ENCODE measurements around the gene BSDC1. TPM values are rescaled to one million over a fixed set of nuclear protein-coding genes. Genes with fewer than 3 reads are reported as not detected.

The BSDC1 gene
- total and polyA plus RNA-seq, 2 experiments from 2014 or later: 22.7 to 50.7 TPM

DNA sequence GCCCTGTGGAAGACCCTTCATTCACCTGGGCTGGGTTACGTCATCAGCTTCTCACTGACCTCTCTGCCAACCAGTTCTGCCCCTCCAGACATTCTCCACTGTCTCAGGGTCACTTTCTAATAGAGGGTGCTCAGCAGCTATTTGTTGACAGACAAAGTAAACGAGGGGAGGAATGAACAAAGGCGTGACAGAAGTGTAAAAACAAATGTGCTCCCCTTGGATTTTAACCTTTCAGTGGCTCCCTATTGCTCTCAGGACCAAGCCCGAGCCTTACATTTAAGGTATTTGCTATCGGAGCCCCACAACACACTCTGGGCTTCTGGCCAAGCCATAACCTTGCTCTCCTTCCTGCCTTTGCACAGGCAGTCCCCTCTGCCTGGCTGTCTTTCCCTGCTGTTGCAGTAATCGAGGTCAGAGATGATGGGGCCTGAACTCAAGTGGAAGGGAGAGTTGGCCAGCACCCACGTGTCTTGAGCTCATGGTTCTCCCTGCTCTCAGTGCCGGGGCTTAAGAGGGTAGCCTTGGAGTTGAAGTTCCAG, 48.9 kb downstream of the BSDC1 start:
- Mint-ChIP-seq H3K9me3 (peaks cover 10% of the 10 kb centered on the region), H3K4me3 (no peak overlapping the region), H3K36me3 (ENCODE audit: low read depth) (peaks cover 1% of the 10 kb centered on the region), H3K4me1 (peaks cover 5% of the 10 kb centered on the region; the same call in 2 of the 3 replicates), H3K27ac (no peak overlapping the region), H3K27me3 (ENCODE audit: insufficient read depth, low read depth, poor library complexity) (peaks cover 23% of the 10 kb centered on the region)
- Histone ChIP-seq H3F3A (replicated peaks; ENCODE audit: low read depth) (peaks cover 2% of the 10 kb centered on the region; the same call in 1 of the 2 replicates), H3K27ac (ENCODE audit: low read depth) (no peak overlapping the region), H3K27me3 (ENCODE audit: insufficient read depth) (peaks cover 10% of the 10 kb centered on the region), H3K9me2 (ENCODE audit: insufficient read depth) (peaks cover 5% of the 10 kb centered on the region; the same call in 1 of the 2 replicates), H3K79me2 (replicated peaks; ENCODE audit: insufficient read depth) (no peaks in the 10 kb centered on the region), H3K4me3 (no peak overlapping the region), H3K36me3 (ENCODE audit: insufficient read depth) (no peaks in the 10 kb centered on the region), H2AFZ (no peak overlapping the region), H4K20me1 (replicated peaks; ENCODE audit: insufficient read depth) (no peaks in the 10 kb centered on the region), H3K4me2 (no peak overlapping the region), H3K4me1 (ENCODE audit: insufficient read depth) (no peaks in the 10 kb centered on the region)
- TF ChIP-seq EZH2phosphoT487 (IDR thresholded peaks at IDR 0.05; ENCODE audit: unreplicated experiment) (no peak), CREB1 (CRISPR knock-in tag; IDR thresholded peaks at IDR 0.05; ENCODE audit: low read depth) (no peak), STAT1 (IDR thresholded peaks at IDR 0.05; ENCODE audit: unreplicated experiment) (no peak)
- DNase-seq (ENCODE audit: low spot score) (no peak), ATAC-seq (no peak)

DNA sequence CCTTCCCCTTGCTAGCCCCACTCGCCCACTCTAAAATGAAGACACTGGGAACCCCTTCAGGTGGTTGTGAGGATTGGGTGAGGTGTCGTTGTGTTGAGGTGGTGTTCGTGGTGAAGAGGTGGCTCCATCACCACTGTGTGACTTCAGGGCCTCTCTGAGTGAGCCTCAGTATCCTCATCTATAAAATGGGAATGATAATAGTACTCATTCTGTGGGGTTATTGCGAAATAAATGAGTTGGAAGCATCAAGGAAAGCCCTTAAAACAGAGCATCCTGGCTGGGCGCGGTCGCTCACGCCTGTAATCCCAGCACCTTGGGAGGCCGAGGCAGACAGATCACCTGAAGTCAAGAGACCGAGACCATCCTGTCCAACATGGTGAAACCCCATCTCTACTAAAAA, 51.5 kb downstream of the BSDC1 start:
- H3K79me2 ChIP-seq (replicated peaks; ENCODE audit: insufficient read depth): no peaks in the 10 kb centered on the region
- Mint-ChIP-seq H3K36me3 (ENCODE audit: low read depth) (no peaks in the 10 kb centered on the region; the same call in 2 of the 3 replicates), H3K27me3 (ENCODE audit: insufficient read depth, low read depth, poor library complexity) (peaks cover 16% of the 10 kb centered on the region), H3K27ac (no peak overlapping the region), H3K4me1 (peaks cover 16% of the 10 kb centered on the region), H3K4me3 (no peak overlapping the region), H3K9me3 (no peaks in the 10 kb centered on the region)
- DNase-seq (ENCODE audit: low spot score) (no peak), ATAC-seq (no peak)
- H3K27me3 ChIP-seq (ENCODE audit: insufficient read depth): no peaks in the 10 kb centered on the region
- no peak overlapping the region for H3K4me3 ChIP-seq
- H3K4me2 ChIP-seq: no peak overlapping the region
- H3K4me1 ChIP-seq (ENCODE audit: insufficient read depth): no peaks in the 10 kb centered on the region; the same call in 1 of the 2 replicates
- no peaks in the 10 kb centered on the region for H3K36me3 ChIP-seq (ENCODE audit: insufficient read depth)
- H3F3A ChIP-seq (replicated peaks; ENCODE audit: low read depth): no peaks in the 10 kb centered on the region
- H2AFZ ChIP-seq: no peak overlapping the region
- no peaks in the 10 kb centered on the region for H4K20me1 ChIP-seq (replicated peaks; ENCODE audit: insufficient read depth)
- no peak overlapping the region for H3K27ac ChIP-seq (ENCODE audit: low read depth)
- no peaks in the 10 kb centered on the region for H3K9me2 ChIP-seq (ENCODE audit: insufficient read depth)
- TF ChIP-seq, protein P1, sequence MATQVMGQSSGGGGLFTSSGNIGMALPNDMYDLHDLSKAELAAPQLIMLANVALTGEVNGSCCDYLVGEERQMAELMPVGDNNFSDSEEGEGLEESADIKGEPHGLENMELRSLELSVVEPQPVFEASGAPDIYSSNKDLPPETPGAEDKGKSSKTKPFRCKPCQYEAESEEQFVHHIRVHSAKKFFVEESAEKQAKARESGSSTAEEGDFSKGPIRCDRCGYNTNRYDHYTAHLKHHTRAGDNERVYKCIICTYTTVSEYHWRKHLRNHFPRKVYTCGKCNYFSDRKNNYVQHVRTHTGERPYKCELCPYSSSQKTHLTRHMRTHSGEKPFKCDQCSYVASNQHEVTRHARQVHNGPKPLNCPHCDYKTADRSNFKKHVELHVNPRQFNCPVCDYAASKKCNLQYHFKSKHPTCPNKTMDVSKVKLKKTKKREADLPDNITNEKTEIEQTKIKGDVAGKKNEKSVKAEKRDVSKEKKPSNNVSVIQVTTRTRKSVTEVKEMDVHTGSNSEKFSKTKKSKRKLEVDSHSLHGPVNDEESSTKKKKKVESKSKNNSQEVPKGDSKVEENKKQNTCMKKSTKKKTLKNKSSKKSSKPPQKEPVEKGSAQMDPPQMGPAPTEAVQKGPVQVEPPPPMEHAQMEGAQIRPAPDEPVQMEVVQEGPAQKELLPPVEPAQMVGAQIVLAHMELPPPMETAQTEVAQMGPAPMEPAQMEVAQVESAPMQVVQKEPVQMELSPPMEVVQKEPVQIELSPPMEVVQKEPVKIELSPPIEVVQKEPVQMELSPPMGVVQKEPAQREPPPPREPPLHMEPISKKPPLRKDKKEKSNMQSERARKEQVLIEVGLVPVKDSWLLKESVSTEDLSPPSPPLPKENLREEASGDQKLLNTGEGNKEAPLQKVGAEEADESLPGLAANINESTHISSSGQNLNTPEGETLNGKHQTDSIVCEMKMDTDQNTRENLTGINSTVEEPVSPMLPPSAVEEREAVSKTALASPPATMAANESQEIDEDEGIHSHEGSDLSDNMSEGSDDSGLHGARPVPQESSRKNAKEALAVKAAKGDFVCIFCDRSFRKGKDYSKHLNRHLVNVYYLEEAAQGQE (IDR thresholded peaks at IDR 0.05; ENCODE audit: unreplicated experiment): no peak
- TF ChIP-seq, protein P2, sequence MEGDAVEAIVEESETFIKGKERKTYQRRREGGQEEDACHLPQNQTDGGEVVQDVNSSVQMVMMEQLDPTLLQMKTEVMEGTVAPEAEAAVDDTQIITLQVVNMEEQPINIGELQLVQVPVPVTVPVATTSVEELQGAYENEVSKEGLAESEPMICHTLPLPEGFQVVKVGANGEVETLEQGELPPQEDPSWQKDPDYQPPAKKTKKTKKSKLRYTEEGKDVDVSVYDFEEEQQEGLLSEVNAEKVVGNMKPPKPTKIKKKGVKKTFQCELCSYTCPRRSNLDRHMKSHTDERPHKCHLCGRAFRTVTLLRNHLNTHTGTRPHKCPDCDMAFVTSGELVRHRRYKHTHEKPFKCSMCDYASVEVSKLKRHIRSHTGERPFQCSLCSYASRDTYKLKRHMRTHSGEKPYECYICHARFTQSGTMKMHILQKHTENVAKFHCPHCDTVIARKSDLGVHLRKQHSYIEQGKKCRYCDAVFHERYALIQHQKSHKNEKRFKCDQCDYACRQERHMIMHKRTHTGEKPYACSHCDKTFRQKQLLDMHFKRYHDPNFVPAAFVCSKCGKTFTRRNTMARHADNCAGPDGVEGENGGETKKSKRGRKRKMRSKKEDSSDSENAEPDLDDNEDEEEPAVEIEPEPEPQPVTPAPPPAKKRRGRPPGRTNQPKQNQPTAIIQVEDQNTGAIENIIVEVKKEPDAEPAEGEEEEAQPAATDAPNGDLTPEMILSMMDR (conservative IDR thresholded peaks at IDR 0.05; ENCODE audit: low read depth in 2 of 2): no peak
- no peak for TF ChIP-seq POLR2AphosphoS5 (IDR thresholded peaks at IDR 0.05; ENCODE audit: low read depth)
- TF ChIP-seq ZNF331 (CRISPR knock-in tag; IDR thresholded peaks at IDR 0.05; ENCODE audit: low read depth): no peak
- TF ChIP-seq JUNB (IDR thresholded peaks at IDR 0.05; ENCODE audit: unreplicated experiment): no peak
- TF ChIP-seq, protein P3, sequence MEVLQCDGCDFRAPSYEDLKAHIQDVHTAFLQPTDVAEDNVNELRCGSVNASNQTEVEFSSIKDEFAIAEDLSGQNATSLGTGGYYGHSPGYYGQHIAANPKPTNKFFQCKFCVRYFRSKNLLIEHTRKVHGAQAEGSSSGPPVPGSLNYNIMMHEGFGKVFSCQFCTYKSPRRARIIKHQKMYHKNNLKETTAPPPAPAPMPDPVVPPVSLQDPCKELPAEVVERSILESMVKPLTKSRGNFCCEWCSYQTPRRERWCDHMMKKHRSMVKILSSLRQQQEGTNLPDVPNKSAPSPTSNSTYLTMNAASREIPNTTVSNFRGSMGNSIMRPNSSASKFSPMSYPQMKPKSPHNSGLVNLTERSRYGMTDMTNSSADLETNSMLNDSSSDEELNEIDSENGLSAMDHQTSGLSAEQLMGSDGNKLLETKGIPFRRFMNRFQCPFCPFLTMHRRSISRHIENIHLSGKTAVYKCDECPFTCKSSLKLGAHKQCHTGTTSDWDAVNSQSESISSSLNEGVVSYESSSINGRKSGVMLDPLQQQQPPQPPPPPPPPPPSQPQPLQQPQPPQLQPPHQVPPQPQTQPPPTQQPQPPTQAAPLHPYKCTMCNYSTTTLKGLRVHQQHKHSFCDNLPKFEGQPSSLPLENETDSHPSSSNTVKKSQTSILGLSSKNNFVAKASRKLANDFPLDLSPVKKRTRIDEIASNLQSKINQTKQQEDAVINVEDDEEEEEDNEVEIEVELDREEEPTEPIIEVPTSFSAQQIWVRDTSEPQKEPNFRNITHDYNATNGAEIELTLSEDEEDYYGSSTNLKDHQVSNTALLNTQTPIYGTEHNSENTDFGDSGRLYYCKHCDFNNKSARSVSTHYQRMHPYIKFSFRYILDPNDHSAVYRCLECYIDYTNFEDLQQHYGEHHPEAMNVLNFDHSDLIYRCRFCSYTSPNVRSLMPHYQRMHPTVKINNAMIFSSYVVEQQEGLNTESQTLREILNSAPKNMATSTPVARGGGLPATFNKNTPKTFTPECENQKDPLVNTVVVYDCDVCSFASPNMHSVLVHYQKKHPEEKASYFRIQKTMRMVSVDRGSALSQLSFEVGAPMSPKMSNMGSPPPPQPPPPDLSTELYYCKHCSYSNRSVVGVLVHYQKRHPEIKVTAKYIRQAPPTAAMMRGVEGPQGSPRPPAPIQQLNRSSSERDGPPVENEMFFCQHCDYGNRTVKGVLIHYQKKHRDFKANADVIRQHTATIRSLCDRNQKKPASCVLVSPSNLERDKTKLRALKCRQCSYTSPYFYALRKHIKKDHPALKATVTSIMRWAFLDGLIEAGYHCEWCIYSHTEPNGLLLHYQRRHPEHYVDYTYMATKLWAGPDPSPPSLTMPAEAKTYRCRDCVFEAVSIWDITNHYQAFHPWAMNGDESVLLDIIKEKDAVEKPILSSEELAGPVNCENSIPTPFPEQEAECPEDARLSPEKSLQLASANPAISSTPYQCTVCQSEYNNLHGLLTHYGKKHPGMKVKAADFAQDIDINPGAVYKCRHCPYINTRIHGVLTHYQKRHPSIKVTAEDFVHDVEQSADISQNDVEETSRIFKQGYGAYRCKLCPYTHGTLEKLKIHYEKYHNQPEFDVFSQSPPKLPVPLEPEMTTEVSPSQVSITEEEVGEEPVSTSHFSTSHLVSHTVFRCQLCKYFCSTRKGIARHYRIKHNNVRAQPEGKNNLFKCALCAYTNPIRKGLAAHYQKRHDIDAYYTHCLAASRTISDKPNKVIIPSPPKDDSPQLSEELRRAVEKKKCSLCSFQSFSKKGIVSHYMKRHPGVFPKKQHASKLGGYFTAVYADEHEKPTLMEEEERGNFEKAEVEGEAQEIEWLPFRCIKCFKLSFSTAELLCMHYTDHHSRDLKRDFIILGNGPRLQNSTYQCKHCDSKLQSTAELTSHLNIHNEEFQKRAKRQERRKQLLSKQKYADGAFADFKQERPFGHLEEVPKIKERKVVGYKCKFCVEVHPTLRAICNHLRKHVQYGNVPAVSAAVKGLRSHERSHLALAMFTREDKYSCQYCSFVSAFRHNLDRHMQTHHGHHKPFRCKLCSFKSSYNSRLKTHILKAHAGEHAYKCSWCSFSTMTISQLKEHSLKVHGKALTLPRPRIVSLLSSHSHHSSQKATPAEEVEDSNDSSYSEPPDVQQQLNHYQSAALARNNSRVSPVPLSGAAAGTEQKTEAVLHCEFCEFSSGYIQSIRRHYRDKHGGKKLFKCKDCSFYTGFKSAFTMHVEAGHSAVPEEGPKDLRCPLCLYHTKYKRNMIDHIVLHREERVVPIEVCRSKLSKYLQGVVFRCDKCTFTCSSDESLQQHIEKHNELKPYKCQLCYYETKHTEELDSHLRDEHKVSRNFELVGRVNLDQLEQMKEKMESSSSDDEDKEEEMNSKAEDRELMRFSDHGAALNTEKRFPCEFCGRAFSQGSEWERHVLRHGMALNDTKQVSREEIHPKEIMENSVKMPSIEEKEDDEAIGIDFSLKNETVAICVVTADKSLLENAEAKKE (CRISPR knock-in tag; IDR thresholded peaks at IDR 0.05): no peak
- TF ChIP-seq STAT1 (IDR thresholded peaks at IDR 0.05; ENCODE audit: unreplicated experiment): no peak
- TF ChIP-seq EZH2 (IDR thresholded peaks at IDR 0.05; ENCODE audit: low read depth, unreplicated experiment): no peak
- TF ChIP-seq CREB1 (CRISPR knock-in tag; IDR thresholded peaks at IDR 0.05; ENCODE audit: low read depth): no peak

Measured in GM23338 (cell line).